Activated CD8-positive, alpha-beta memory T cell treated with anti-CD3 and anti-CD28 coated beads, Interleukin-2, amount 50 U/mL, for 1 hour (primary cell): ENCODE measurements around the gene C17orf75.

ENCODE experiments used
- DNase-seq: peaks from one replicate; pipeline ENCODE4 v3.0.0-alpha.2; 2020; ENCODE audit errors: extremely low read depth

C17orf75 gene

GRCh38 chr17:32305049-32305448 lies 36.9 kb downstream of the C17orf75 start:
- DNase-seq: no peak

- no peak for DNase-seq
These were observed 38.1 kb downstream of the C17orf75 start for GRCh38 chr17:32303781-32304288.

GRCh38 chr17:32302860-32303649 lies 38.9 kb downstream of the C17orf75 start:
- no peak for DNase-seq

- DNase-seq: no peak
These were observed 39.9 kb downstream of the C17orf75 start for GRCh38 chr17:32302037-32302436.

- no peak for DNase-seq
These were observed 42.3 kb downstream of the C17orf75 start for GRCh38 chr17:32299580-32300164.

- DNase-seq: no peak
These were observed 43.0 kb downstream of the C17orf75 start for GRCh38 chr17:32298721-32299579.

- DNase-seq: no peak
These were observed 43.7 kb downstream of the C17orf75 start for GRCh38 chr17:32298298-32298697.

GRCh38 chr17:32297860-32298259 lies 44.1 kb downstream of the C17orf75 start:
- no peak for DNase-seq

- no peak for DNase-seq
These were observed 44.5 kb downstream of the C17orf75 start for GRCh38 chr17:32297424-32297823.

- no peak for DNase-seq
These were observed 49.9 kb downstream of the C17orf75 start for GRCh38 chr17:32292094-32292493.

- DNase-seq: no peak
These were observed 52.4 kb downstream of the C17orf75 start for GRCh38 chr17:32289471-32290070.

GRCh38 chr17:32288615-32289014 lies 53.4 kb downstream of the C17orf75 start:
- DNase-seq: no peak

- DNase-seq: no peak
These were observed 54.0 kb downstream of the C17orf75 start for GRCh38 chr17:32287804-32288511.

GRCh38 chr17:32286518-32286900 lies 55.5 kb downstream of the C17orf75 start:
- DNase-seq: no peak

- DNase-seq: no peak
These were observed 56.0 kb downstream of the C17orf75 start for GRCh38 chr17:32285746-32286517.

GRCh38 chr17:32285306-32285705 lies 56.7 kb downstream of the C17orf75 start:
- DNase-seq: no peak

- no peak for DNase-seq
These were observed 58.2 kb downstream of the C17orf75 start for GRCh38 chr17:32283745-32284201.

- DNase-seq: no peak
These were observed 60.9 kb downstream of the C17orf75 start for GRCh38 chr17:32281011-32281451.

- DNase-seq: no peak
These were observed 61.9 kb downstream of the C17orf75 start for GRCh38 chr17:32279891-32280716.
